T follicular helper cell (primary cell): ENCODE measurements around the gene NUP98.

ENCODE experiments used
- DNase-seq: peaks from one replicate; pipeline ENCODE4 v3.0.0-alpha.2; 2020; ENCODE audit warnings: low read depth

Gene NUP98

DNA sequence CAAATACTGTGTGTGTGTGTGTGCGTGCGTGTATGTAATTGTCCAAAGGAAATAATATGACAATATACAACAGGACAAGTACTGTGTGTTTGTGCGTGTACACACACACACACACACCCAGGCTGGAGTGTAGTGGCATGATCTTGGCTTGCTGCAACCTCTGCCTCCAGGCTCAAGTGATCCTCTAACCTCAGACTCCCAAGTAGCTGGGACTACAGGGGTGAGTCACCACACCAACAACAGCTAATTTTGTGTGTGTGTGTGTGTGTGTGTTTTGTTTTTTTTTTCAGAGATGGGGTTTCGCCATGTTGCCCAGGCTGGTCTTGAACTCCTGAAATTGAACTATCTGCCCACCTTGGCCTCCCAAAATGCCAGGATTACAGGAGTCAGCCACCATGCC is 61.5 kb downstream of the NUP98 start:
- DNase-seq = no peak

DNA sequence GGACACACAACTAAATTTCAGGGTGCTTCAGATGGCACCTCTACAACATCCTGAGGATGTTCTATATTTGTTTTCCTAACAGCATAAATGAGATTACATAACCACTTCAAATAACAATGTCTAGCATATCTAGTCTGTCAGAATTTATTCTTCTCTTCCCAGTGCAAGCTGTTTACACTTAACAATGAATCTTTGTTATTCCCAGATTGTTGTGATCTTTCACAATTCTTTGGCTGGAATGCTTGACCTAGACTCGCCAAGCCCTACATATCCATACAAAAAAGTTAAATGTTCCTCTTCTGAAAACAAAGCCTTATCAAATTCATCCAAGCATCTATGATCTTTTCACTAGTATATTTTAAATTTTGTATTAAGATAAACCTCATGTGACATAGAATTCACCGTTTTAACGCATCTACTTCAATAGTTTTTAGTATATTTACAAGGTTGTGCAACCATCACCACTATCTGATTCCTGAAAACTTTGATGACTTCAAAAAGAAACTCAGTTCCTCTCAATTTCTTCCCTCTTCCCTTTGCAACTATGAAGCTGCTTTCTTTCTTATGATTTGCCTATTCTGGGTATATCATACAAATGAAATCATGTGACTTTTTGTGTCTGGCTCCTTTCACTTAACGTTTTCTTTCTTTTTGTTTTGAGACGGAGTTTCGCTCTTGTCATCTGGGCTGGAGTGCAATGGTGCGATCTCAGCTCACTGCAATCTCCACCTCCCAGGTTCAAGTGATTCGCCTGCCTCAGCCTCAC is 64.5 kb downstream of the NUP98 start:
- DNase-seq = no peak

DNA sequence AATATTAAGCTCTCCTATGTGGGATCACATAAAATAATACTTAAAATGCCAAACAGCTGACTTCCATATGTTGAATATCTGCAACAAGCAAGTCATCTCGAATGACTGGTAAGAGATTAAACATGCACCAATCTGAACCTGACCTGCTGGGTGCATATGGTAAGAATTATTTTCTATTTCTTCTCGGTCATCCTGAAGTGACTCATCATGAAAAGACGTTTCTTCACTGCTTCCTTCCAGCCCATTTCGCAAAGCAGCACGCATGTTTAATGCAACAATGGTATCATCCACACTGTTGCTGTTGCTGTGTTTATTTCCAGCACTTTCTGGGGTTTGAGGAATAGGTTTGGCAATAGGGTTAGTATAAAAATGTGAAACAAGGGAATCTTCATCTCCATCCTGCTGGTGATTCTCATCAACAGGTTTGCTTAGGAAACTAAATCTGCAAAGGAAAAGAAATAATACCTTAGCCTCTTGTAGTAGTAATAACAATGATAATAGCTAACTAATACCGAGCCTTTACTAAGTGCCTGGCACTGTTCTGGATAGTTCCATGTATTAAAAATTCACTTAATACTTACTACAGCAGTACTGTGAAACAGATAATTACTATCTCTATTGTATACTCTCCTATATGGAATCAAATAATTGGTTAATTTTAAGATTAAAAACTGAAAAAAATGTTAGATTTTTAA is 74.2 kb downstream of the NUP98 start:
- no peak for DNase-seq

DNA sequence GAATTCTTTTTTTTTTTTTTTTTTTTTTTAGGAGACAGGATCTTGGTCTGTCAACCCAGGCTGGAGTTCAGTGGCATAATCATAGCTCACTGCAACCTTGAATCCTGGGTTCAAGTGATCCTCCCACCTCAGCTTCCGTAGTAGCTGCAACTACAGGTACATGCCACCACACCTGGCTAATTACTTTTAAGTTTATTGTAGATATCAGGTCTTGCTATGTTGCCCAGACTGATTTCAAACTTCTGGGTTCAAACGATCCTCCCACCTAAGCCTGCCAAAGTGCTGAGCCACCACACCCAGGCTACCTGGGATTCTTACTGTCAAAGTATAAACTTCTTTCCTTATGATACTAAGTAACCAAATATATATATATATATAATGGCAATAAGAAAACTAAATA is 75.3 kb downstream of the NUP98 start:
- DNase-seq = no peak

DNA sequence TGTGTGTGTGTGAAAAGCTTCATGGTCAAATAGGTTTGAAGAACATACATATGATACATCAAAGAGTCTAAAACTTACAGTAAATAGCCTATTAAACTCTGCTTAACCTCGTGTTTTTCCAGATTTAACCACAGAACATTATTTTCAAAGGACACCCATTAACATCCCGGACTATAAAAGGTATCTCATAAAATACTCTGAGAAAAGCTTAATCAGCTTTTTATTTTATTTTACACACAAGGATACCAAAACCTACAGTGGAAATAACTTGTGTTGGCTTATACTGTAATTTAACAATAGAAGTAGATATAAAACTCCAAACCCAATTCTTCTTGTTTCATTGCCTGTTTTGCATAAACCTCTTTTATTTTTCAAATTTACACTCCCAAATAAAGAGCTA is 76.4 kb downstream of the NUP98 start:
- no peak for DNase-seq

DNA sequence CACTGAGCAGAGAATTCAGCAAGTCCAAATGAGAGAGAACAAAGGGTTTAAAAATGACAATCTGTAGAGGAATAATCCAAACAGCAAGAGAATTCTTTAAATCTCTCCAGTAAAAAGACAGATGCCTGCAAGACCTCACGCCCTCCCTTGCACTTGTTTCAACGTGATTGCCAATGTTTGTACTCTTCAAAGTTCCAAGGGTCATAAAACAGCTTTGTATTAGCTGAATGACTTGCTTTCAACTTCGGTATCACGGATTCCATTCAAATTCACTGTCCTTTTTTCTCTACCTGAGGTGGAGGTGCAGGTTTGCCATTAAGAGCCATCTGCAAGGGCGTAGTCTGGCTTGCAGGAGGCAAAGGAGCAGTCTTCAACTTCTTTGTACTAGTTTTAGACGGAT is 85.1 kb downstream of the NUP98 start:
- DNase-seq = no peak

DNA sequence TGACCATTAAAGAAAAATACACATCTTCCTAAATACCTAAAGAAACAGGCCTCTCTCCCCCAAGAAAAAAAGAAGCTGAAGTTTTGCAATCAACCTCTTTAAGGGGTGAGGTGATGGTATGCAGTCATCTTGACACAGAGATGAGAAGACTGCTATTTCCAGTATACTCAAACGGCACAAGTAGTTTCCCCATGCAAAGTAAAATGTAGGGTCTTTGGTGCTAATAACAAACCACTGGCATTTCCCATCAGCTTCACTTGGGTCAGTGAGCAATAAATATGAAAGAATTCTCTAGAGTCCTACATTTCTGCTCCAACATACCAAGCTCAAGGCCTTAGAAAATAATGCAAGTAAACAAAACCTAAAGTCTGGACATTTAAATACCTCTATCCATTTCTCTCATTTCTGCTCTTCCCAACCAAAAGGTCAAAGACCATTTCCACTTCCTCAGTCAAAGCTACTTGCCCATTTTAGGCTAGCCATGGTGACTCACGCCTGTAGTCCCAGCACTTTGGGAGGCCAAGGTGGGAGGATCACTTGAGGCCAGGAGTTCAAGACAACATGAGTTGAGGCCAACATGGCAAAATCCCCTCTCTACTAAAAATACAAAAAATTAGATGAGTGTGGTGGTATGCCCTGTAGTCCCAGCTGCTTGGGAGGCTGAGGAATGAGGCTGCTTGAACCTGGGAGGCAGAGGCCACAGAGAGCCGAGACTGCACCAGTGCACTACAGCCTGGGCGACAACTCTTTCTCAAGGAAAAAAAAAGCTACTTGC is 86.7 kb downstream of the NUP98 start:
- DNase-seq = no peak

DNA sequence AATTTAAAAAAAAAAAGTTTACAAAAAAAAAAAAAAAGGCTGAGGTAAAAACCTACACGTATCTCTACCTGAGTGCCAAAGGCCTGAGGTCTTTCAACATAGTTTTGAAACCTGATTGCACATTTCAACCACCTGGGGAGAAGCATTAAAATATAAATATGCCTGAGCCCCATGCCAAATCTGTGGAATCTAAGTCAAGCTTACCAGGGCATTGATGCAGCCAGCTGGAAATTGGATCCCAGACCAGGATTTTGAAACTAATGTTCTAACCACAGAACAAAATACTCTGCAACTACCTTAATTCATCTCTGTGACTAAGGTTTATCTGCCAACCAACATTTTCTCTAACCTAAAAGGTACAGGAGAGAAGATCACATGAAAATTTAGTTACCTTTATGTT is 87.4 kb downstream of the NUP98 start:
- no peak for DNase-seq

DNA sequence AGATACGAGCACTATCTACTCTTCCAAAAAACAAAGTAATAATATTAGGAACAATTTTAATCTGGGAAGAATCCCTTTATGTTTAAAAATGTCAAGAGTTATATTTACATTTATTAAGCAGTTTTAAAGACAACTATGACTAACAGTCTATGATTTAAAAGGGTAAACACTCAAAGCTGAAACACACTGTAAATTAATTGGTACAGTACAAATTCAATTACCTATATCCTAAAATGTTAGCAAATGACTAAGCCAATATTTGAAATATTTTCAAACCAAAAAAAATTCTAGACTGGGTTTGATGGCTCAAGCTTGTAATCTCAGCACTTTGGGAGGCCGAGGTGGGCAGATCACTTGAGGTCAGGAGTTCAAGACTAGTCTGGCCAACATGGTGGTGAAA is 90.2 kb downstream of the NUP98 start:
- no peak for DNase-seq

DNA sequence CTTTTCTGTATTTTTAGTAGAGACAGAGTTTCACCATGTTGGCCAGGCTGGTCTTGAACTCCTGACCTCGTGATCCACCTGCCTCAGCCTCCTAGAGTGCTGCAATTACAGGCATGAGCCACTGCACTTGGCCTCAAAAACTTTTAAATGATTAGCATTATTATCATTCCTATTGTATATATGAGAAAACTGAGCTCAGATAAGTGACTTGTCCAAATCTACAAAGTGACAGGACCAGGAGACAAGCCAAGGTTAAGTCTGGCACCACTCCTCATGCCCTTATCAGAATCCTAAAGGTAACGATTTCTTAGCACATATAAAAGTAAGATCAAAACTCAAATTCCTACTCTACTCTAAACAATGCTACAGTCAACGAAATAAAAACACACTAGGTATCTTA is 94.0 kb downstream of the NUP98 start:
- no peak for DNase-seq

DNA sequence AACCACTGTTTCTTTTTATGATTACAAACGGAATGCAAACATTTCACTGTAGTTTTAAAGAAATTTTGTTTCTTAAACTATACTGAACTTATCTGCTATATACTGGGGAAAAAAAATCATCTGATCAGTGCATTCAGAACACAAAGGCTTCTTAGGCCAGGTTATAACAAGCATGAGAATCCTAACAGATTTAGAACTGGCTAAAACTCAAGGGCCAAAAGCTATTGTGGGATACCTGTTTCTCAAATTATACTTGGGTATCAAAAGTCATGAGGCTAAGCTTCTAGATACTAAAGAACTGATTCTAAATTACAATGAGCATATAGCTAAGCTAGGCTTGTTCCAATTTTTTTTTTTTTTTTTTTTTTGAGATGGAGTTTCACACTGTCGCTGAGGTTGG is 96.4 kb downstream of the NUP98 start:
- DNase-seq = no peak

DNA sequence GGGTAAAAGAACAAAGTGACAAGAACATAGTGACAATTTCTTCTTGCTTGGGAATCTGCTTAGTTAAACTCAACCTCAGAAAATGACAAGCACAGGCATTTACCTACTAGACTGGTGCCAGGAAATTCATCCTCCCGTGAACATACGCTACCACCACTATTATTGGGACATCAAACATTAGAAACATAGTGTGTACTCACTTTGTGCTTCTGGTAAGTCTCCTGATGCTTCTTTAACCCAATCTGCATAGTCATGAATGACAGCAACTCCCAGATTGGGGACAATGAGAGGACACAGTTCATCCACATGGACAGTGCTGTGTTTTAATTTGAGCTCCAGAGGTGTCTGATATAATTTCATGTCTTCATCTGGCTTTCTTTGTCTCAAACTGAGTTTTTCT is 96.9 kb downstream of the NUP98 start:
- no peak for DNase-seq

DNA sequence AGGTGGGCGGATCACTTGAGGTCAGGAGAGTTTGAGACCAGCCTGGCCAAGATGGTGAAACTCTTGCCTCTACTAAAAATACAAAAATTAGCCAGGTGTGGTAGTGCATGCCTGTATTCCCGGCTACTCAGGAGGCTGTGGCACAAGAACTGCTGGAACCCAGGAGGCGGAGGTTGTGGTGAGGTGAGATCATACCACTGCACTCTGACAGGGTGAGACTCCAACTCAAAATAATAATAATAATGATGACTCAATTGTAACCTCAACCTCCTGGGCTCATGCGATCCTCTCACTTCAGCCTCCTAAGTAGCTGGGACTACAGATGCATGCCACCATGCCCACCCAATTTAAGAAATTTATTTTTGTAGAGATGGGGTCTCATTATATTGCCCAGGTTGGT is 110.6 kb downstream of the NUP98 start:
- DNase-seq = no peak

DNA sequence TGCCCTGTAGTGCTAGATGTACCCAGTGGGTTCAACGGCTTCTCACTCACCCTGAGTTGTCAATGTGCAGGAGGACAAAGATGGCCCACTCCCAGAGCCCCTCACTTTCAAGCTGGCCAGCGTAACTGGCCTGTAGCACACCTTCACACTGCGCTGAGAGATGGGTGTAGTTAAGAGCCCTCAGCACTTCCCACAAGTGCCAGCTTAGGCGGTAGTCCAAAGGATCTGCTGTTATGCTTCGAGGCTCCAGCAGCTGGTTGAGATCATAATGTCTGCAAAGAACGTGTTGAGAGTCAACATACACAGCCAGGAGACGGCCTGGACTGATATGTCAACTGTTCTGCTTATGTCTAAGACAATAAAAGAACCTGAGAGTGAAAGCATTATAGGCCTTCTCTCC is 111.4 kb downstream of the NUP98 start:
- DNase-seq = no peak

DNA sequence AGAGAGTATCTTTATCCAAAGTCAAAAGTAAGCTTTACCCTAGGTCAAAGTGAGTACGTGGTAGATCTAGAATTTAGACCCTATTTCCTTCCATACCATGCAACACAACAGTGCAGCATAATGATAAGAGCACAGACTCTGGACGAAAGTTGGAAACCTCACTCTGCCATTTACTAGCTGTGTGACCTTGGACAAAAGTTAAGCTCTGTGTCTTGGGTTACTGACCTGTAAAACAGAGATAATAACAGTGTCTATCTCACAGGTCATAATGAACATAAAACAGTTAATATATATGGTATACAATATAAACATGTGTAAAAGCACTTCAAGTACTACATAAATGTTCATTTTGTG is 112.6 kb downstream of the NUP98 start:
- no peak for DNase-seq

DNA sequence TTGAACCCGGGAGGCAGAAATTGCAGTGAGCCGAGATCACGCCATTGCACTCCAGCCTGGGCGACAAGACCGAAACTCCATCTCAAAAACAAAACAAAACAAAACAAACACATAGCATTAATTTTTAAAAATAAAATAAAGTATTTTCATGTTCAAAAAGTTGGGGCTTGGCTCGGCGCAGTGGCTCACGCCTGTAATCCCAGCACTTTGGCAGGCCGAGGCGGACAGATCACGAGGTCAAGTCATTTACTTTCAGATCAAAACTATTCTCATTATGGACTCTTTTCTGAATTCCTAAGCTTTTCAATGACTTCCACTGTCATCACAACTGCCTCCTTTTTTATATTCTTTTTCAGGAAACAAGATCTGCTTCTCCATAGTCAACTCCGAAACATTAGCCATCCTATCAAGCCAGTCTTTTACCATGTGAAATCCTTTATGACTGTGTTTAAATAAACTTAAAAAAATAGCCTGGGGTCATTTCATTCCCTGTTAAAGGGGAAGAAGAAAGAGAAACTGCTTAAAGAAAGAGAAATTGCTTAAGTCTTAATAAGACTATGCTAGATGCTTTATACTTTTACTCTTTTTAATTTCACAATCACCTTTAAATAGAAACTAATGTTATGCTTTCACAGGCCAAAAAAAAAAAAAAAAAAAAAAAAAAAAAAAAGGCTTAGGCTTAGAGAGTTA is 113.1 kb downstream of the NUP98 start:
- DNase-seq = no peak

DNA sequence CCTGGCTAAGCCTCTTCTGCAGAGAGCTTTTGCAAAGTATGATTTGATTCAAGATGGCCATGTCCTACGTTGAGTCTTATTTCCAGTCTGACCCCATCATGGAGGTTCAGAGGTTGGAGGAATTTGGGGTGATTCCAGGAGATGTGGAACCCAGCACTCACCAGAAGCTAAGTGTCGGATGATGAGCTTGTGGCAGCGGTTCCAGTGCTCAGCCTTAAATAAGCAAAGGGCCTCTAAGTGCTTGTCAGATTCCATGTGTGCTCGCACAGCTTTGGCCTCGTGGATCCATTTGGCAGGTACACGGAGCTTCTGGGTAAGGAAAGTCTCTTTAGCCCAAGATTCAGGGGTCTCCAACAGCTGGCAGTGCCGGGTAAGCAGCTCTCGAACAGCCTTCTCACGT is 114.3 kb downstream of the NUP98 start:
- no peak for DNase-seq

DNA sequence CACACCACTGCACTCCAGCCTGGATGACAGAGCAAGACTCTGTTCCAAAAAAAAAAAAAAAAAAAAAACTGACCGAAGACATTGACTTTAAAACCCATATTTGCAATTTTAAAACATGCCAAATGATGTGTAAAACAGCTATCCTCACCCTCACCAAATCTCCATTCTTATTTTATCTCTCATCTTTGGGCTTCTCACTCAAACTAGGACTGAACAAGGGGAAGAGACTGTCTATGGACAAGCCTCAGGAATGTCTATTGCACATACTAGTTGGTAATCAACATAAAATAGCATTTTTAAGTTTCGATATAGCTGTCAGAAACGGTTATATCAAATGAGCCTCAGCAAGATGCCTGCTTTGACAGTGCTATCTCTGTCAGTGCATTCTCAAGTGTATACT is 118.3 kb downstream of the NUP98 start:
- no peak for DNase-seq

DNA sequence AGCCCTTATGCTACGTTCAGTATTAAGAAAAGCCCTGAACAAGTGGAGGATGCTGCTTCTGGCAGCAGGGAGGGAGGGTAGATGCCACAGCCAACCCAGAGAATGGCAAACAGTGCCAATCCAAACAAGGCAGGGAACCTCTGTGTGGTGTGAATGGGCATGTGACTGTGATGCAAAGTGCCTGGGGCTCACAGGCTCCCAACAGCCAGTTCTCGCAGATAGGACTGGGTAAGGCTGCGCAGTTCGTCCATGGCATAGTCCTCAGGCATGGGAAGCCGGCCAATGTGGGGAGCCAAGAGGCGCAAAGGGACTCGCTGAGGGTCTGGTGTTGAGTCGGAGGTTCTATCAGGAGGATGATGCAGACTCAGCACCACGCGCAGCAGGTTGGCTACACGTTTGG is 121.4 kb downstream of the NUP98 start:
- DNase-seq = no peak

DNA sequence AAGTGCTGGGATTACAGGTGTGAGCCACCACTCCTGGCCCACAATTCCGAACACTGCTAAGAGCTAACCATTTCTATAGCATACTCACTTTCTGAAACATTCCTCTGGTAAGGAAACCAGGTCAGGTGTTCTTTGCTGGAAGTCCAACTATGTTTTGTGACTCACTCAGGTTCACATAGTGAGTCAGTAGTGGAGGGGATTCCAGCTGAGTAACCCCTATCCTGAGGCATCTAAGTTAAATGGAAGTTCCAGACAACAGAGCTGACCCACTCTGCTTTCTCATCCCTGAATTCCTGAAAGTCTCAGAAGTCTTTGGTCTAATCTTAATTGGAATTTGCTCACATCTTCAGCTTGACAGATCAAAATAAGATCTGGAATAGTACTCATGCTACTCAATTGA is 123.2 kb downstream of the NUP98 start:
- DNase-seq = no peak

DNA sequence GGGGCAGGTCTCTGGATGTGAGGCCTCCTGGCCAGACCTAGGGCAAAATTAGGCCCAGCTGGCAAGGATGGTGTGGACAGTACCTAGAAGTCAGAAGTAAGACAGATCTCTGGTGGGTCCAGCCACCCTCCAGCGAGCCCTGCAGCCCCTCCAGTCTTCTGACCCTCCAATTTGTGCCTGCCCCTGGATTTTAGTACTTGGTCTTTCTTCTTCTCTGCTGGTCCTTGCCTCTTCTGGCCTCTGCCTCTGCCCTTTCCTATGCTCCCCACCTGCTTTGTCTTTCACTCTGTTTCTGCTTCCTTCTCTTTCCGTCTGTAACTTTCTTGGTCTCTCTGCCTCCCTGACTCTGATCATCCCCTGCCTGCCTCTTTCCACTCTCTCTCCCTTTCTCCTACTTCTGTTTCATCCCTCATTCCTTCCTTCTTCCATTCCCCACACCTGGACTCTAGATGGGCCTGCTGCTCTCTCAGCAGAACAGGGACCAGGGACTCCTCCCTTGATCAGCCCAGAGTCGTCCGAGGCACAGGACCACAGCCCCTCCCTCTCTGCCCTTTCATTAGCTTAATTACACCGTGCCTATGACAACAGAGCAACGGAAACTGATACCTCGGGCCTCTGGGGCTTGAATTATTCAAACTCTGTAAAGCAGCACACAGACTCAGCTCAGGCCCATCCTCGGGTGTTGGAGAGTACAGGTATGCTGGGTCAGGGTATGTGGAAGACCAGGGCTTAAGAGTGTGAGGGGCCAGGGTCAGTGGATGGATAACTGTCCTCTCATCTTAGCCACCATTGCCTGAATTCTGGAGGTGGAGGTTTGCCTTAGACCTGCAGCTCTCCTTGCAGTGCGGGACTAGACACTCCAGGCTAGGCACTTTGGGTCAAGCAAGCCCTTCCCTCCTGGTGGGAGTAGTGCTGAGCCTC is 125.8 kb downstream of the NUP98 start, which contains the start of gene CHRNA10:
TSS of gene CHRNA10 (minus strand) at position 51 of the 921 bp plus-strand sequence. CDS start 72 bp downstream, outside the sequence.
- DNase-seq = no peak
